Activated CD4-positive, alpha-beta T cell treated with anti-CD3 and anti-CD28 coated beads, Interleukin-2, amount 50 U/mL, for 1 hour (primary cell): ENCODE data around the gene SSC5D.
"Not testable (repeated sequence)": the region's sequence is repeated elsewhere in the genome, so short reads cannot be mapped to it uniquely, and the experiment has no call there.

Source experiments
- DNase-seq: peaks from one replicate; pipeline ENCODE4 v3.0.0-alpha.2; 2020

SSC5D gene

DNA sequence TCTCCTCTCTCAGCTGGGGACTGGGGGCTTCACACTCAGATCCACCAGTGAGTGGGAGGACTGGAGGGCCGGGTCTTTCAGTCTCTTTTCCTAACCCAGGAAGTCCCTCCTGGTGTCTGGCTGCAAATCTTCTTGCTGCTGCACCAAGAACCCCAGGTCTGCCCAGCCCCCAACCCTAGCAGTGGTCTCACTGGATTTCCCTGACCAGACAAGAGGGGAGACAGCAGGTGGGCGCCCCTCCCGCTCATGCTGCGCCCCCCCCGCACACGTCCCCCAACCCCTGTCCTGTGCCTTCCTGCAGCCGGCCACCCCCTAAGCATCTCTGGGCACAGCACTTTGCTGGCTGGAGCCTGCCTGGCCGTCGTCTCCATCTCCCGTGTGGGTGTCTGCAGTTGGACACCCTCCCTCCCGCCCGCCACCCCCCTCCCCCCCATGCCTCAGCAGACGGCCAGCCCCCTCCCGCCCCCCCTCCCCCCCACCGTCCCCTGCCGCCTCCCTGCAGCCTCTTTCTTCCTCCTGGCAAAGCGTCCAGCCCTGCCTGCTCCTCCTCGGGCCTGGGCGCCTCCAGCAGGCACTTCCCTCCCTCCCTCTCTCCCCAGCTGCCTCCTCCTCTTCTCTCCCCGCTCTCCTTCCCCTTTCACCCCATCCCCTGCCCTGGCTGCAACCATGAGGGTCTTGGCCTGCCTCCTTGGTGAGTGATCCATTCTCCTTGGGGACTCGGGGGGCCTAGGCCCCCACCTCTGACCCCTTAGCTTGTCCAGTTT is at the start of gene SSC5D:
TSS of gene SSC5D (plus strand) at position 513 of the 764 bp plus-strand sequence. CDS start at position 667, 154 bp downstream.
- DNase-seq = no peak

DNA sequence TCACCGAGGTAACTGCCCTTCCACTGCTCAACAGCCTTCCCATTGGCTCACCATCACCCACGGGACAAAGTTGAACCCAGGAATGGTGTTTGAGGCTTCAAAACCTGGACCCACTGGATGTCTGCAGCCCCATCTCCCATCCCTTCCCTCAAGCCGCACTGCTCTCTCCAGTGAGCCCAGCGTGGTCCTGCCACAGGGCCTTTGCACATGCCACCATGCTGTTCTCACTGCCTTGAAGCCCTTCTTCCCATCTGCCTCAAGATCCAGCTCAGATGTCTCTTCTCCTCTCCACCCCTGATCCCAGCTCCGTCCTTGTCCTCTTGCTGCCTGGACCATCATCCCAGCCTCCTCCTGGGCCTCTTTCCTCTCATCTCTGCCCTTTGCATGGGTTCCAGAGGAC is 49.2 kb upstream of the SSC5D start:
- DNase-seq = no peak

DNA sequence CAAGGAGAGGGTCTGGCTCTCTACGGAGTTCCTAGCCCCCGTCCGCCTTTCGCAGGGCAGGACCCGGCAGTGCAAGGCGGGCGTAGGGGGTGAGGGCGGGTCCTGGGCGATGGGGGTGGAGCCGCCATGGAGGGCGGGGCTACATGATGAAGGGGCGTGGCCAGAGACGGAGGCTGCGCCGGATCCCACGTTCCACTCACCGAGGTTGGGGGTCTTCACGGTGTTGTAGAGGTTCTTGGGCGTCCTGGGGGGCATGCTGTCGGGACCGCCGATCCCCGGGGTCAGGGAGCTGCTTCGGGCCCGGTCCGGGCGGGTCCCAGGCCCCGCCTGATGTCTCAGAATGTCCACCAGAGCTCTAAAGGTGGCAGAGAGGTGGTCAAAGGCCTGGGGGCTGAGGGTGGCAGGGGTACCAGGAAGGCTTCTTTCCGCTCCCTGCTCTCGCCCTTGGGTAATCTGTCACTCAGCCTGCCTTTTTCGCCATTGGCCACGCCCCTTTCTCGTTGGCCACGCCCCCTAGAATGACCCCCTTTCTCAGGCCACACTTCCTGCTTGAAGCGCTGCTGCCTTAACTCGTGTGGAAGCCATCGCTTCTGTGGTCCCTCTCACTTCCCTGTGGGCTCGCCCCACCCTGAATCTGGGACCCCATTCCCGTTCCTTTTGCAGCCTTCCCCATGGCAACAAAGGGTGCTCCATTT is 47.7 kb upstream of the SSC5D start:
- peak; percentile 13 for DNase-seq

DNA sequence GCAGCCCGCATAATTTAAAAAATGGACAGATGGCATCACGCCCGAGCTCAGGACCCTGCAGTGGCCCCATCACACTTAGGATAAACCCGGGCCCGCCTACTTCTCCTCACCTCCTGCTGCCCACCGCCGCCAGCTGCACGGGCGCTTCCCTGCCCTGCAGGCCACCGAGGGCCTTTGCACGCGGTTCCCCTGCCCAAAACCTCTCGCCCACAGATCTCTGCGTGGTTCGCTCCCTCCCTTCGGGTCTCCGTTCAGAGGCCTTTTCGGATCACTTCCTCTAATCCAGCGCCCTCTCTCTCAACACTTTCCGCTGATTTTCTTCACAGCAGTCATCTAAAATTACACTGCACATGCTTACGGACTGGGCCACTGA is 46.9 kb upstream of the SSC5D start:
- DNase-seq = no peak

DNA sequence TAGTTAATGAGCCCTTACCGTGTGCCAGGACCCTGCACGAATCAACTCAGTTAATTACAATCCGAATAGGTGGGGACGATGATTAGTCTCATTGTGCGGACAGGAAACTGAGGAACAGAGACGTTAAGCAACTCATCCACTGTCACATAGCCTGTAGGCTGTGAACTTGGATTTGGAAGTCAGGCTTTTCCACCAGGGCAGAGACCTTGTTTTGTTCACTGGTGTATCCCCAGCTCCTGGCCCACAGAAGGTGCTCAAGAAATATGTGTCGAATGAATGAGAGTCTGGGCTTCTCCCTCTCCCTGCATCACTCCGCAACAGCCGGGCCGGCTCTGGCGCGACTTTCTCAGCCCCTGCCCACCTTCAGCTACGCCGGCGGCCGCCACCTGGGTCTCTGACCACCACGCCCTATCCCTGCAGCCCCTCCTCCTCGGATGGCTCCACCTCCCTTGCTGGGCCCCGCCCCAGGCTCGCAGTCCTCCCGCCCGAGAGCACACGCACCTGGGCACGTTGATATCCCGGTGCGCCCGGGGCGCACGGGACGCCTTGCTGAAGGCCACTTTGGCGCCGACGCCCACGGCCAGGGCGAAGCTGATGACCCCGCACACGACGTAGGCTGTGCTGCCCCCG is 46.4 kb upstream of the SSC5D start:
- no peak for DNase-seq

DNA sequence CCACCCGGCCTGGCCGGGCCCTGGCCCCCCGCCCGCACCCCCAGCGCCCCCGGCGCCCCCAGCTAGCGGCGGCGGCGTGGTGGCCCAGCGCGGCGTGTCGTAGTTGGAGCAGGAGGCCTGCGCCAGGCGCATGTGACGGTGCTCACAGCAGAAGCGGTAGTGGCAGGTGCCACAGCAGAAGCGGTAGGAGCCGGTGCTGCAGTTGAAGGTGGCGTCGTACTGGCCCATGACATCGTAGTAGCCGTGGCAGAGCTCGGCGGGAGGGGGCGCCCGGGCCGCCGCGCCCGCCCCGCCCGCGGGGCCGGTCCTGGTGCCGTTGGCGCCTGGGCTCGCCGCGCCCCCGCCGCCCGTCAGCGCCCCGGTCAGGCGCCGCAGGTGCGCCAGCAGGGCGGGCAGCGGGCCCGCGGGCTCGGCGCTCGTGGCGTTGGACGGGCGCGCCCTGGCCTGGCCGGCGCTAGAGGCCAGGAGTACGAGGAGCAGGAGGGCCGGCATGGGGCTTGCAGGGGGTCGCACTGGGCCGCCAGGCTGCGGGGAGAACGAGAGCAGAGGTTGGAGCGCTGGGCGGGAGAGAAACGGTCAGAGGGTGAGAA is 45.8 kb upstream of the SSC5D start:
- DNase-seq = peak; percentile 30

DNA sequence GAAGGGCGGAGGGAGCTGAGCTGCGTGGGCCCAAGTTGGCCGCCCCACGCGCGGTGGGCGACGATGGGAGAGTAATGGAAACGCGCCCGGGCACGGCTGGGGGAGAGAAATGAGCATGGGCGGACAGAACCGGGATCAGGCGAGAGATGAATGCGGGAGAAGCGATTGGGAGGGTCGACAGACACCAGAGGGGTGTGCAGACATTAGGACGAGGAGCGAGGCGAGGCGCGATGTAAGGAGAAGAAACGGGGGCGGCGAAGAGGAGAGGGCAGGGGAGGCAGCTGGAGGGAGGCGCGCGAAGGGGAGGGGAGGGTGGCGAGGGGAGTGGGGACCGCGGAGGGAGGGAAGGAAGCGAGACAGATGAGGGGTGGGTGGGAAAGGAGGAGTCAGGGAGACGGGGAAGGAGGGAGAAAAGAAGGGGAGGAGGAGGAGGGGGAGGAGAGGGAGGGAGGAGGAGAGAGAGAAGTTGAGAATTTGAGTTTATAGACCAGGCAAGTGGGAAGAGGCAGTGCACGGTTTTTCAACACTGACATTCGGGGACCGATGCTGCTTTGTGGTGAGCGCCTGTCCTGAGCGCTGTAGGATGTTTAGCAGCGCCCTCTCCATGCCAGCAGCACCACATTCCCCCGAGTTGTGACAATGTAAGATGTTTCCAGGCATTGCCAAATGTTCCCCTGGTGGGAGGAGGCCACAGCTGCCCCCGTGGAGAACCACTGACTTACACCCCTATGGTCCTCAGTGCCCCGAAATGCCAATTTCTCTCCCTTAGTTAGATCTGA is 45.0 kb upstream of the SSC5D start, which contains the start of gene SHISA7:
TSS of gene SHISA7 (minus strand) at position 256 of the 779 bp plus-strand sequence. CDS start 437 bp downstream, outside the sequence.
- DNase-seq = no peak

DNA sequence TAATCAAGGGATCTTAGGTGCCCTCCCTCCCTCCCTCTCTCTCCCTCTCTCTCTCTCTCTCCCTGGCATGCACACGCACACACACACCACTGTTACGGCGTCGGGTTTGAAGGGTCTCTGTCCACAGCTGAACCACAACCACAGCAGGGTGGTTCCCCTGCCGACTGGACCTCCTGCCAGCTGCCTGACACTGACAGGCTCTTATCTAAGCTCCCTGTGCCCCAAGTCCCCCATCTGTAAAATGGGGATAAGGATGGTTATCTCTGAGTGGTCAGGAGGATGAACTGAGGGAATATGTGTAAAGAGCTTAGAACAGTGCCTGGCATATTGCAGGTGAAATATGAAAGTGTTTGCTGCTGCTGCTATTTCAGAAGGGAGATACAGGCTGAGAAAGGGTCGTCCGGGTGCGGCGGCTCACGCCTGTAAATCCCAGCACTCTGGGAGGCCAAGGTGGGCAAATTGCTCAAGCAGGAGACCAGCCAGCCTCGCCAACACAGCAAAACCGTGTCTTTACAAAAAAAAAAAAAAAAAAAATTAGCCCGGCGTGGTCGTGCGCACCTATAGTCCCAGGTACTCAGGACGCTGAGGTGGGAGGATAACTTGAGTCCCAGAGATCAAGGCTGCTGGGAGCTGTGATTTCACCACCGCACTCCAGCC is 44.3 kb upstream of the SSC5D start:
- DNase-seq = no peak

DNA sequence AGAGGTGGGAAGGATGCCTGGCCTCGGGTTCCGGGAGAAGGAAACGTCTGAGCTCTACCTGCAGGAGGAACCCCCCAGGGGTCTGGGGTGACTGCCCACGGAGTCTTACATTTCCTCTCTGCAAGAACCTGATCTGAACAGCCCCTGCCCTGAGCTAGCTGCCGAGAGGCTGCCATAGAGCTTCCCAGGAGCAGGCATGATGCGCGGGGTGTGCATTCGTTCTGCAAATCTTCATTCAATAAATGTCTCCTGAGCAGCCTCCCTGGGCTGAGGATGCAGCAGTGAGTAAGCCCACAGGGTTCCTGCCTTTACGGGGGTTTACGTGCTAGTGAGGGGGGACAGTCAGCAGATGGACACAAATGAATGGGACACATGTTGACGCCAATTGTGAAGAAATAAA is 43.6 kb upstream of the SSC5D start:
- no peak for DNase-seq

DNA sequence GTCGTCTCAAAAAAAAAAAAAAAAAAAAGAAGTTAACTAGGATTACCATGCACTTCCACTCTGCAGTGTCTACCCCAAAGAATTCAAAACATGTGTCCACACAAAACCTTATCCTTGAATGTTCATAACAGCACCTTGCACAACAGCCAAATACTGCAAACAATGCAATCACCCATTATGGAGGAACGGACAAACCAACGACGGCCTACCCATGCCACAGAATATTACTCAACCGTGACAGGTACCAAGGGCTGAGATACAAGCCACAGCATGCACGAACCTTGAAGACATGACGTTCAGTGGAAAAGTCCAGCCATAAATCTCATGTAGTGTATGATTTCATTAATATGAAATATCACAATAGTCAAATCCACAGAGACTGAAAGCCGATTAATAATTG is 42.2 kb upstream of the SSC5D start:
- no peak for DNase-seq

DNA sequence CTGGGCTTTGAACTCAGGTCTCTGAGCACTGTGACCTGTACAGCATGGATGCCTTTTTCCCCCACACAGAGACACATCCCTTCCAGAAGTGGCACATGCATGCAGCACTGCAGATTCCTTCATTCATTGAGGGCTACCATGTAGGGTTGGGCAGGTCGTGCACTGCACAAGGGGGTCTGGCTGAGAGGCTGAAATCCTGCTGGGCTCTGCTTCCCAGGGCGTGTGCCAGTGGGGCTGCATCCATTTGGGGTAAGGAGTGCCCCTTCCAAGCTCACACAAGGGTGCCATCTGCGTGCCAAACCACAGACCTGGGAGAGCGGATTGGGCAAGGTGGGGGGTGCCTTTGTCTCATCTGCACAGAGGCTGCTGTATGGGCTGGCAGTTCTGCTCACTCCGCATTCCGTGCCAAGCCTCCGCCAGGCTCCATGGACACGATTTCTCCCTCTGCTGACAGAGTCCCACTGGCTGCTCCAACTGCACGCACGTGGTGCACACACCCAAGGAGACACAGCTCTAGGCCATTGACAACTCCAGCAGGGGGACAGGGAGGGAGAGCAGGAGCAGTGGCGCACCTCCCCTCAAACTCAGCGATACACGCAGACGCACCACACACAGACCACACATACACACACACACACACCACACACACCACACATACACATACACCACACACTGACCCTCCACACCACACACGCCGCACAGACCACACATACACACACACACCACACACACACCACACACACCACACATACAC is 40.6 kb upstream of the SSC5D start:
- DNase-seq = no peak

DNA sequence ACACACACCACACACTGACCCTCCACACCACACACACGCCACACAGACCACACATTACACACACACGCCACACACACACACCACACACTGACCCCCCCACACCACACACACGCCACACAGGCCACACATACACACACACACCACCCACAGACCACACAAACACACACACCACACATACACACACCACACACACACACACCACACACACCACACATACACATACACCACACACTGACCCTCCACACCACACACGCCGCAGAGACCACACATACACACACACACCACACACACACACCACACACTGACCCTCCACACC is 40.1 kb upstream of the SSC5D start:
- DNase-seq = not testable (repeated sequence)

DNA sequence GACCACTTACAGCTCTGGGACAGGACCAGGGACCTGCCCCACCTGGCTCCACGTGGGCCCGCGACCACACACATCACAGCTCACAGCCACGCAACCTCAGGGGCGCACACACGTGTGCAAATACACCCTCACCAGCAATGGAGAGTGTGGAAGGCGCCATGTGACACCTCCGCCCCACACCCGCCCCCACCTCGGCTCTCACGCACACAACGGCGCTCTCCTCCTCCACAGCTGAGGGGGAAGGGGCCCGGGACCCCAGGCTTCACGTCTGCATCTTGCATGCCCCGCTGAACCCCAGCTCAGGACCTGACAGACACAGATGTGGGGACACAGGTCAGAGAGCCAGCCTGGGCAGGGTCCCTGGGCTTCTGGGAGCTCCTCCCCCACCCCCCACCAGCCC is 38.8 kb upstream of the SSC5D start:
- DNase-seq = no peak

DNA sequence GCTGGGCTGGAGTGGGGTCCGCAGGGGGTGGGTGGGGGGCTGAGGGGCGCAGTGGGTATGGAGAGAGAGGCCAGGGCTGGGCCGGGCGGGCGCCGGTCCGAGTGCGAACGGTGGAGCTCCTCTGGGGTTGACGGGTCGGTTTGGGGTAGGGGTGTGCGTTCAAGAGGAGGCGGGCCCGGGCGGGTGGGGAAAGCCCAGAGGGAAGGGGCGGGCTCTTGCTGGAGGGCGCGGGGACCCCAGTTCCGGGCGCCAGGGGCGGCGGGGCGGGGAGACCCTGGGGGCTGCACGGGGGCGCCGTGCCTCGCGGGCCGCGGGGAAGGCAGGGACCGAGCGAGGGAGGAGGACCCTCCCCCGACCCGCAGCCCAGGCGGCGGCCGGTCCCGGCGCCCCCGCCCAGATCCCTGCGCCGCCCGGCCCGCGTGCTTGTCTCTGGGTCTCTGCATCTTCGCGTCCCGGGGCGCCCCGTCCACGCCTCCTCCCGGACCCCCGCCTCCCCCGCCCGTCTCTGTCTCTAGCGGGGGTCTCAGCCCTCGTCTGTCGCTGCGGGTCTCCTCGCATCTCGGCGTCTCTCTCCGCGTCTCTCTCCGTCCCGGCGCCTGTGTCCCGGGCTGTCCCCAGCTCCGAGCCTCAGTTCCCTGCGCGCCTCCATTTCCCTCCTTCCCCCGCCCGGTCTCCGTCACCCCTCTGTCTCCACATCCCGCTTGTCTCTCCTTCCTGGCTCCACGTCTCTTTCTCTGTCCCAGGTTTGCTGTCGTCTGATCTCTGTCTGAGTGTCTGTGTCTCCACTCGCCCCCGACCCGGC is 36.9 kb upstream of the SSC5D start:
- DNase-seq = no peak

DNA sequence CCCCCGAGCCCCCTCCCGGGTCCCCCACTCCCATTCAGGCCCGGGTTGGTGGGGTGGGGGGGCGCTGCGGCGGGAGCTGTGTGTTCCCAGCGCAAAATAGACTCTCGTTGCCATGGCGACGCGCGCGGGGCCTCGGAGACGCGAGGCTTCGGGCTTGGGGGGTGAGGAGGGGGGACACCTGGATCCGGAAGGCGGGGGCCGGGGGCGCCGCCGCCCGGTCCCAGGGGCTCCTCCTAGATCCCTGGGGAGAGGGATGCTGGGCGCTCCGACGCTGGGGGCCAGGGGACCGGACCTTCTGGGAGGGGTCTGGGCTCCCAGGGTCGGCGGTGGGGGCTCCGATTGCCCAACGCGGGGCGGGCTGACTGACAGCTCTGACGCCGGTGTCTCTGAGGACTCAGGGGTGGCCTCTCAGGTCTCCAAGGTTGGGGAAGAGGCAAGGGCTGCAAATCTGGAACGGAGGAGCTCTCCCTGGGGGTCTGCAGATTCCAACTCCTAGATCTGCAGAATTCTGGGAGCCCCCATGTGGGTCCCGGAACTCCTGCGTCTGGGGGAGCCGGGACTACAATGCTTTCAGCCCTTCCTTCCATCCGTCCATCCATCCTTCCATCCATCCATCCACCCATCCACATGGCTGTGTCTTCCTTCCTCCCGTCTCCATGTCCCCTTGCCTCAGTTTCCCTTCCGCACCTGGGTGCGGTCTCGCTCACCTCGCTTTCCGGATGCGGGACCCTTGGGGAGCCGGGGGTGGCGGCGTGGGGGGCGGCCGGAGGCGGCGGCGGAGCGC is 36.1 kb upstream of the SSC5D start:
- DNase-seq = peak; percentile 38

DNA sequence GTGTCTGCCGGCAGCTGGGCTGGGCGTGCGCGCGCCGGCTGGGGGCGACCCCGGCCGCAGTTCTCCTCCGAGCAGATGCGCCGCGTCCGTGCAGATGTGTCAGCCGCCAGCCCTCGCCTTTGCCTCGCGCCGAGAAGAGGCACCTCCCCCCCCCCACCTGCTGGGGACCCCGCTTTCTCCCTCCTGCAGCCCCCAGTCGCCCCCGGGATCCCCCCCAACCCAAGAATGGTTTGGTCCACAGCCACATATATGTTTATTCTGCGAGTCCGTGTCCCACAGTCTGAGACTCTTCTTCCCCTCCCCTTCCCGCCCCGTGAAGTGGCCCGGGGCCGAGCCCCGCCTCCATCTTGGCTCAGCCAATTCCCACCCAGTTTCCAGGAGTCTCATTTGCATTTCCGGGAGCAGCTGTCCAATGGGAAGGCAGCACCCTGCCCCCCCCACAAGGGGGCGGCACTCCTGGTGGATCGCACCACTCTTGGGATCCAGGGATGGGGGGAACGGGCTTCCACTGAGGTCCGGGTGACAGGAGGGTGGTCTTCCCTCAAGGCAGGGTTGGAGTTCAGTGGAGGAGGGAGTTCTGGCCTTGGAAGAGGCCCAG is 35.4 kb upstream of the SSC5D start:
- DNase-seq = peak; percentile 30

DNA sequence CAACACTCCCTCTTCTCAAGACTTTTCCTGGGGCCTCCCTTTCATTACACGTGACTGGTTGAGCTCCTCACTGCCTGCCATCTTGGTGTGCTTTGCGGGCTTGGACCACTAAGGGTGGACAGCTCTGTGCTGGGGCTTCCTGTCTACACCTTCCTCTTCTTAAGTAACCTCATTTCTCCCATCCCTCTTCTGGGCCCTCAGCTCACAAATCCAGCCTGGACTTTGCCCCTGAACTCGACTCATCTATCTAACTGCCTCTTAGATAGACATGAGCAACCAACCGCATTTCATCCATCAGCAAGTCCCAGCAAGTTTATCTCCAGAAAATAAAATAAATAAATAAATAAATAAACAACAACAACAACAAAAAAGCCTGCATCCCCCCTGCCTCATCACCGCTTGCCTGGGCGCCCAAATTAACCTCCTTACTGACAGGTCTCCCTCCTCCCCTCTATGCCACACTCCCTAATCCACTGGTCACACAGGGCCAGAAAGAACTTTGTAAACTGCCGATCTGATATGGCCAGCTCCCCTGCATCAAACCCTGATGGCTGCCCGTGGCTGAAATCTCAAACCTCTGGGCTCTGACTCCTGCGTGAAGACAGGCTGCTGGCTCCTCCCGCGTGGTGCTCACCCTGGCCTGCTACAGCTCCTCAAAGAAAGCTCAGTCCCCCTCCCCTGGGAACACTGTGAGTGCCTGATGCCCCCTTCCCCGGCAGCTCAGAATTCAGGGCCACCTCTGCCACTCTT is 34.5 kb upstream of the SSC5D start:
- no peak for DNase-seq

DNA sequence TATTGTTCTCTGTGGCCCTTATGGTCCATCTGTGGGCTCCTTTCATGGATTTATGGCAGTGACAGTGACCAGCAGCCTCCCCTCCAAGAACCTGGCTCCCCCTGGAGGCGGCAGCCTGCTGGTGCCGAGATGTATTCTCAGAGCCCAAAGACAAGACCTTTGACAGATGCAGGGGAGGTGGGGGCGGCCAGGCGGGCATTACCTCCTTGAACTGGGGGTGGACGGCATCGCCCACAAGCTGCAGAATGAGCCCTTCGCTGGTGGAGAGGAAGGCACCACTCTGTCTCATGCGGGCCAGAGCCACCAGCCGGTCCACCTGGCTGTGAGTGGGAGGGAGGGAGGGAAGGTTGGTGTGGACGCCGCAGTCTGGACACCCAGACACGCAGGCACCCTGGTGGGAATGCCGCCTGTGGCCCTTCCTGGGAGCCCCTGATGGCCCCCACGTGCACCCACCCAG is 33.4 kb upstream of the SSC5D start:
- peak; percentile 52 for DNase-seq
